A549 (cell line): ENCODE data around the gene SLC22A23. TPM values are rescaled to one million over a fixed set of nuclear protein-coding genes. Genes with fewer than 3 reads are reported as not detected.

Source experiments
- ATAC-seq, 2 experiments: fragments of 200-7000 bp in 1 of 2; fragments of >200 bp in 1 of 2; cut with Nextera tagmentation in 1 of 2; cut with Tn5 transposase in 1 of 2; 3 replicates each; pipeline versions ENCODE4 v1.8.0 to v1.9.1; 2018 to 2020; ENCODE audit warnings: mild to moderate bottlenecking in 1 of 2, moderate library complexity in 1 of 2
- CTCF ChIA-PET: fragments of 300-600 bp; sonication (Branson Sonifier 250); formaldehyde crosslinking; extraction: SDS; loops from one replicate; lab custom pipeline; 2021; ENCODE audit warnings: antibody characterized with exemption, inconsistent platforms; lab: Yijun Ruan, JAX
- POLR2A ChIA-PET: fragments of 350-600 bp; formaldehyde crosslinking; extraction: SDS; loops from one replicate; lab custom pipeline; 2021; ENCODE audit warnings: antibody characterized with exemption, inconsistent platforms; lab: Yijun Ruan, JAX
- DNase-seq, 2 experiments: peaks; one replicate each; pipeline versions ENCODE4 v3.0.0 to v3.0.0-alpha.2; 2011 to 2016; ENCODE audit warnings: low read depth in 1 of 2, low spot score in 1 of 2
- FAIRE-seq: peaks from 2 replicates; lab custom pipeline; 2011; peaks lifted over from hg19 to GRCh38; lab: Jason Lieb, UNC
- H3K27ac ChIP-seq, 2 experiments: fragments of >200 bp; sonication (Bioruptor Twin); formaldehyde crosslinking; 3 replicates each; pipeline ENCODE4 v1.5.1; 2016 to 2017
- H3K4me1 ChIP-seq: fragments of >200 bp; sonication (Bioruptor Twin); formaldehyde crosslinking; 3 replicates; pipeline ENCODE4 v1.6.1; 2016
- H3K4me2 ChIP-seq: fragments of >200 bp; sonication (Bioruptor Twin); formaldehyde crosslinking; 3 replicates; pipeline ENCODE4 v1.6.1; 2016
- H3K4me3 ChIP-seq: fragments of >200 bp; sonication (Bioruptor Twin); formaldehyde crosslinking; 3 replicates; pipeline ENCODE4 v1.5.1; 2016
- H3K9me3 ChIP-seq: fragments of >200 bp; sonication (Bioruptor Twin); formaldehyde crosslinking; 3 replicates; pipeline ENCODE4 v1.6.1; 2016
- ATOH8 ChIP-seq: fragments of 250-450 bp; sonication (Bioruptor Pico); IDR thresholded peaks from 2 replicates; pipeline ENCODE4 v1.5.0; 2020; ENCODE audit warnings: low read depth, mild to moderate bottlenecking, moderate library complexity
- BCL3 ChIP-seq: fragments of >200 bp; sonication (Bioruptor Twin); formaldehyde crosslinking; IDR thresholded peaks from 3 replicates; pipeline ENCODE4 v1.6.1; 2016
- CBX2 ChIP-seq: fragments of 200-600 bp; sonication (generic); IDR thresholded peaks from 2 replicates; pipeline ENCODE4 v1.6.1; 2016; ENCODE audit warnings: low read depth, mild to moderate bottlenecking, borderline replicate concordance
- CBX8 ChIP-seq: fragments of 200-600 bp; sonication (generic); IDR thresholded peaks from 2 replicates; pipeline ENCODE4 v1.6.1; 2016
- CEBPB ChIP-seq, 2 experiments: fragments of >200 bp in 1 of 2; sonication (Bioruptor Twin) in 1 of 2; formaldehyde crosslinking in 1 of 2; IDR thresholded peaks; 2 replicates each; pipeline ENCODE4 v1.6.1; 2012 to 2016
- E2F6 ChIP-seq: IDR thresholded peaks from 2 replicates; pipeline ENCODE4 v1.6.1; 2012; ENCODE audit warnings: low read depth, borderline replicate concordance
- EHF ChIP-seq: fragments of 250-450 bp; sonication (Bioruptor Pico); IDR thresholded peaks from 2 replicates; pipeline ENCODE4 v1.5.0; 2020; ENCODE audit warnings: mild to moderate bottlenecking
- EHMT2 ChIP-seq: fragments of 200-600 bp; sonication (generic); IDR thresholded peaks from 2 replicates; pipeline ENCODE4 v1.6.1; 2016; ENCODE audit warnings: antibody characterized with exemption, low read depth, mild to moderate bottlenecking, moderate library complexity
- ELK1 ChIP-seq: fragments of 150-350 bp; IDR thresholded peaks from 2 replicates; pipeline ENCODE4 v1.6.1; 2014; ENCODE audit warnings: low read depth, mild to moderate bottlenecking, low read length
- EP300 ChIP-seq, 2 experiments: fragments of >200 bp; sonication (Bioruptor Twin); formaldehyde crosslinking; IDR thresholded peaks; 2 replicates in 1 of 2; 3 replicates in 1 of 2; pipeline ENCODE4 v1.6.1; 2016 to 2017
- FOXS1 ChIP-seq: fragments of 250-450 bp; sonication (Bioruptor Pico); IDR thresholded peaks from 2 replicates; pipeline ENCODE4 v1.5.0; 2020; ENCODE audit warnings: mild to moderate bottlenecking, moderate library complexity
- GATA3 ChIP-seq: IDR thresholded peaks from 2 replicates; pipeline ENCODE4 v1.6.1; 2012; ENCODE audit warnings: borderline replicate concordance
- HES2 ChIP-seq: fragments of >200 bp; sonication (Bioruptor Twin); formaldehyde crosslinking; IDR thresholded peaks from 2 replicates; pipeline ENCODE4 v1.6.1; 2016
- HOXA7 ChIP-seq: fragments of 250-450 bp; sonication (Bioruptor Pico); IDR thresholded peaks from 2 replicates; pipeline ENCODE4 v1.5.0; 2020; ENCODE audit warnings: mild to moderate bottlenecking, moderate library complexity
- JUN ChIP-seq, 2 experiments: fragments of >200 bp; sonication (Bioruptor Twin); formaldehyde crosslinking; IDR thresholded peaks; 2 replicates in 1 of 2; 3 replicates in 1 of 2; pipeline ENCODE4 v1.6.1; 2016 to 2017
- KDM5A ChIP-seq: fragments of 200-600 bp; sonication (generic); IDR thresholded peaks from 2 replicates; pipeline ENCODE4 v1.6.1; 2016; ENCODE audit warnings: antibody characterized with exemption, mild to moderate bottlenecking
- MAX ChIP-seq: IDR thresholded peaks from 2 replicates; pipeline ENCODE4 v1.6.1; 2012
- MAZ ChIP-seq: fragments of 150-350 bp; IDR thresholded peaks from 2 replicates; pipeline ENCODE4 v1.6.1; 2014; ENCODE audit warnings: antibody characterized with exemption, low read depth, low read length, borderline replicate concordance
- MYC ChIP-seq: IDR thresholded peaks from 2 replicates; pipeline ENCODE4 v1.6.1; 2012; ENCODE audit warnings: mild to moderate bottlenecking, inconsistent platforms, low read length, improper control_type of control experiment, borderline replicate concordance
- PBX3 ChIP-seq: IDR thresholded peaks from 2 replicates; pipeline ENCODE4 v1.6.1; 2012
- RCOR1 ChIP-seq: fragments of 150-350 bp; IDR thresholded peaks from 2 replicates; pipeline ENCODE4 v1.6.1; 2014; ENCODE audit warnings: antibody characterized with exemption, low read length, low read depth
- REST ChIP-seq: fragments of 200-600 bp; sonication (generic); IDR thresholded peaks from 2 replicates; pipeline ENCODE4 v1.6.1; 2016; ENCODE audit warnings: antibody characterized with exemption, mild to moderate bottlenecking, moderate library complexity
- TP53 ChIP-seq: fragments of 250-450 bp; sonication (Bioruptor Pico); IDR thresholded peaks from 2 replicates; pipeline ENCODE4 v1.5.0; 2021; ENCODE audit warnings: mild to moderate bottlenecking, moderate library complexity
- USF2 ChIP-seq: fragments of 450-650 bp; IDR thresholded peaks from 2 replicates; pipeline ENCODE4 v1.6.1; 2014; ENCODE audit warnings: antibody characterized with exemption
- ZC3H11A ChIP-seq: fragments of 450-650 bp; IDR thresholded peaks from 2 replicates; pipeline ENCODE4 v1.6.1; 2014; ENCODE audit warnings: antibody characterized with exemption, mild to moderate bottlenecking
- ZNF302 ChIP-seq: fragments of 250-450 bp; sonication (Bioruptor Pico); IDR thresholded peaks from 2 replicates; pipeline ENCODE4 v1.9.0; 2021; ENCODE audit warnings: inconsistent platforms, mild to moderate bottlenecking, moderate library complexity
- WGBS: methylation state at CpG from one replicate; pipeline ENCODE4 v1.1.6; 2017; ENCODE audit errors: missing lambda C conversion rate; 5-methylcytosine and 5-hydroxymethylcytosine counted together
- polyA plus RNA-seq, 4 experiments: library from polyadenylated mRNA; depleted of rRNA in 3 of 4; stranded (reverse); fragments of >200 nt; fragmentation: RNase III in 1 of 4; extraction: RNeasy Plus Mini Kit Qiagen cat#74134 plus additional on column Dnase treatment in 1 of 4; gene quantifications; 2 replicates in 3 of 4; 3 replicates in 1 of 4; pipeline ENCODE4 v1.2.3, GENCODE V29; 2011 to 2017

Gene SLC22A23
- polyA plus RNA-seq, 2 of the 4 experiments (the other 2 are of a cell fraction) = 4.4 to 6.2 TPM

GRCh38 chr6:3252861-3253596 lies 203.8 kb downstream of the SLC22A23 start:
- ChIA-PET POLR2A (no interaction called here), CTCF (interaction anchor here (0.9 to 6.8 kb wide), 10 partner anchors 9 to 253 kb away, joined by 3 to 54 read pairs (median 7); partner anchors contain the start of genes NQO2 and TUBB2A)
- no peak overlapping the region for H3K4me2 ChIP-seq
- TF ChIP-seq MYC = no peak
- no peak for TF ChIP-seq PBX3
- TF ChIP-seq ATOH8 = no peak
- TF ChIP-seq CEBPB (IDR thresholded peaks at IDR 0.05) = no peak
- TF ChIP-seq GATA3 = no peak
- TF ChIP-seq ZC3H11A = no peak
- no peak for TF ChIP-seq CBX2
- TF ChIP-seq RCOR1 = no peak
- no peak for TF ChIP-seq MAX
- TF ChIP-seq EHF (CRISPR knock-in tag) = no peak
- TF ChIP-seq TP53 (CRISPR knock-in tag) = no peak
- TF ChIP-seq MAZ = no peak
- no peak for TF ChIP-seq JUN (IDR thresholded peaks at IDR 0.05)
- TF ChIP-seq HES2 = no peak
- TF ChIP-seq EP300 (IDR thresholded peaks at IDR 0.05) = no peak
- no peak for TF ChIP-seq KDM5A
- no peak for TF ChIP-seq BCL3
- TF ChIP-seq HOXA7 = no peak
- no peak for TF ChIP-seq E2F6
- TF ChIP-seq CBX8 = no peak
- H3K4me1 ChIP-seq = peaks cover 3% of the 10 kb centered on the region; the same call in 1 of the 3 replicates
- H3K9me3 ChIP-seq = no peaks in the 10 kb centered on the region
- ATAC-seq (no peak), DNase-seq (no peak), FAIRE-seq (no peak)
- no peak overlapping the region for H3K4me3 ChIP-seq
- no peak overlapping the region for H3K27ac ChIP-seq
- 85% methylated on average over 18 of the region's 22 CpGs for WGBS

- H3K4me1 ChIP-seq = peaks cover 3% of the 10 kb centered on the region; the same call in 1 of the 3 replicates
- ATAC-seq = no peak
- H3K9me3 ChIP-seq = no peaks in the 10 kb centered on the region
- no peak overlapping the region for H3K4me3 ChIP-seq
- H3K4me2 ChIP-seq = no peak overlapping the region
- CTCF ChIA-PET = interaction anchor here (0.6 to 6.8 kb wide), 18 partner anchors 9 to 253 kb away, joined by 3 to 54 read pairs (median 4); partner anchors contain the start of genes NQO2, RIPK1 and TUBB2A
- no peak overlapping the region for H3K27ac ChIP-seq
- POLR2A ChIA-PET = interaction anchor here (1.4 to 3.2 kb wide), 2 partner anchors 21 to 95 kb away, joined by 4 to 9 read pairs; partner anchors contain the start of gene TUBB2A
- WGBS = 93% methylated on average over 10 of the region's 10 CpGs
- no peak for FAIRE-seq
- no peak for DNase-seq
- TF ChIP-seq ZNF302 (no peak), FOXS1 (CRISPR knock-in tag) (no peak), REST (no peak), ELK1 (no peak), EHMT2 (no peak), USF2 (no peak), MAZ (no peak)
These were observed 204.5 kb downstream of the SLC22A23 start for GRCh38 chr6:3252369-3252768.
